Mucosa of stomach (tissue), 1 donor: Measurements from ENCODE around the gene DOK6.
"Not testable (repeated sequence)": the region's sequence is repeated elsewhere in the genome, so short reads cannot be mapped to it uniquely, and the experiment has no call there.

Experiments
- H3K27me3 ChIP-seq: one replicate; pipeline ENCODE4 v1.7.0; 2013; ENCODE audit warnings: mild to moderate bottlenecking, low read length; ENCODE audit not compliant: control insufficient read depth, insufficient read depth
- H3K36me3 ChIP-seq: one replicate; pipeline ENCODE4 v1.7.0; 2013; ENCODE audit warnings: low read length; ENCODE audit not compliant: control insufficient read depth, insufficient read depth
- H3K4me1 ChIP-seq: one replicate; pipeline ENCODE4 v1.7.0; 2013; ENCODE audit warnings: mild to moderate bottlenecking, low read length; ENCODE audit not compliant: control insufficient read depth, insufficient read depth
- H3K4me3 ChIP-seq: one replicate; pipeline ENCODE4 v1.7.0; 2013; ENCODE audit warnings: low read length
- H3K9ac ChIP-seq: one replicate; pipeline ENCODE4 v1.7.0; 2013; ENCODE audit warnings: mild to moderate bottlenecking, low read length, moderate library complexity
- H3K9me3 ChIP-seq: one replicate; pipeline ENCODE4 v1.7.0; 2013; ENCODE audit warnings: mild to moderate bottlenecking, low read length, moderate library complexity; ENCODE audit not compliant: control insufficient read depth
- donor health status: Pancreatic carcinoma.

DOK6 gene

GRCh38 chr18:69636529-69637301 is 236.0 kb downstream of the DOK6 start:
- no peaks in the 10 kb centered on the region for H3K4me1 ChIP-seq
- H3K9ac ChIP-seq = no peak overlapping the region
- no peaks in the 10 kb centered on the region for H3K9me3 ChIP-seq
- H3K36me3 ChIP-seq = no peaks in the 10 kb centered on the region
- H3K27me3 ChIP-seq = no peaks in the 10 kb centered on the region
- H3K4me3 ChIP-seq = no peak overlapping the region

- no peaks in the 10 kb centered on the region for H3K36me3 ChIP-seq
- no peak overlapping the region for H3K4me3 ChIP-seq
- no peaks in the 10 kb centered on the region for H3K27me3 ChIP-seq
- no peaks in the 10 kb centered on the region for H3K4me1 ChIP-seq
- no peak overlapping the region for H3K9ac ChIP-seq
- no peaks in the 10 kb centered on the region for H3K9me3 ChIP-seq
Measured at GRCh38 chr18:69638056-69638455, 237.4 kb downstream of the DOK6 start.

GRCh38 chr18:69647702-69648101 is 247.0 kb downstream of the DOK6 start:
- Histone ChIP-seq H3K9ac (no peak overlapping the region), H3K9me3 (no peaks in the 10 kb centered on the region), H3K36me3 (no peaks in the 10 kb centered on the region), H3K4me1 (no peaks in the 10 kb centered on the region), H3K4me3 (no peak overlapping the region), H3K27me3 (no peaks in the 10 kb centered on the region)

GRCh38 chr18:69648486-69648885 is 247.8 kb downstream of the DOK6 start:
- H3K27me3 ChIP-seq = no peaks in the 10 kb centered on the region
- H3K4me3 ChIP-seq = no peak overlapping the region
- H3K36me3 ChIP-seq = no peaks in the 10 kb centered on the region
- no peaks in the 10 kb centered on the region for H3K4me1 ChIP-seq
- no peak overlapping the region for H3K9ac ChIP-seq
- no peaks in the 10 kb centered on the region for H3K9me3 ChIP-seq

GRCh38 chr18:69649684-69650083 is 249.0 kb downstream of the DOK6 start:
- H3K27me3 ChIP-seq = no peaks in the 10 kb centered on the region
- H3K4me1 ChIP-seq = no peaks in the 10 kb centered on the region
- H3K36me3 ChIP-seq = no peaks in the 10 kb centered on the region
- no peak overlapping the region for H3K9ac ChIP-seq
- H3K9me3 ChIP-seq = no peaks in the 10 kb centered on the region
- no peak overlapping the region for H3K4me3 ChIP-seq

GRCh38 chr18:69651243-69651642 is 250.6 kb downstream of the DOK6 start:
- Histone ChIP-seq H3K27me3 (no peaks in the 10 kb centered on the region), H3K9ac (no peak overlapping the region), H3K9me3 (no peaks in the 10 kb centered on the region), H3K4me1 (no peaks in the 10 kb centered on the region), H3K4me3 (no peak overlapping the region), H3K36me3 (no peaks in the 10 kb centered on the region)

- Histone ChIP-seq H3K36me3 (no peaks in the 10 kb centered on the region), H3K9me3 (no peaks in the 10 kb centered on the region), H3K9ac (no peak overlapping the region), H3K27me3 (no peaks in the 10 kb centered on the region), H3K4me1 (no peaks in the 10 kb centered on the region), H3K4me3 (no peak overlapping the region)
Measured at GRCh38 chr18:69655816-69656215, 255.1 kb downstream of the DOK6 start.

GRCh38 chr18:69658103-69658502 is 257.4 kb downstream of the DOK6 start:
- H3K9me3 ChIP-seq = no peaks in the 10 kb centered on the region
- no peak overlapping the region for H3K4me3 ChIP-seq
- H3K27me3 ChIP-seq = no peaks in the 10 kb centered on the region
- H3K36me3 ChIP-seq = no peaks in the 10 kb centered on the region
- H3K4me1 ChIP-seq = no peaks in the 10 kb centered on the region
- no peak overlapping the region for H3K9ac ChIP-seq

GRCh38 chr18:69658685-69659084 is 258.0 kb downstream of the DOK6 start:
- Histone ChIP-seq H3K27me3 (no peaks in the 10 kb centered on the region), H3K4me1 (no peaks in the 10 kb centered on the region), H3K36me3 (no peaks in the 10 kb centered on the region), H3K9me3 (no peaks in the 10 kb centered on the region), H3K9ac (no peak overlapping the region), H3K4me3 (no peak overlapping the region)

GRCh38 chr18:69659142-69659651 is 258.5 kb downstream of the DOK6 start:
- no peaks in the 10 kb centered on the region for H3K4me1 ChIP-seq
- H3K9me3 ChIP-seq = no peaks in the 10 kb centered on the region

GRCh38 chr18:69662090-69662489 is 261.4 kb downstream of the DOK6 start:
- H3K9me3 ChIP-seq, H3K4me1 ChIP-seq, H3K4me3 ChIP-seq, H3K36me3 ChIP-seq, H3K27me3 ChIP-seq, H3K9ac ChIP-seq: not testable (repeated sequence)

More at GRCh38 chr18:69659142-69659651, 258.5 kb downstream of the DOK6 start:
- H3K9ac ChIP-seq = no peak overlapping the region
- H3K4me3 ChIP-seq = no peak overlapping the region
- H3K27me3 ChIP-seq = no peaks in the 10 kb centered on the region
- no peaks in the 10 kb centered on the region for H3K36me3 ChIP-seq

- Histone ChIP-seq H3K27me3 (no peaks in the 10 kb centered on the region), H3K4me1 (no peaks in the 10 kb centered on the region), H3K9me3 (no peaks in the 10 kb centered on the region), H3K36me3 (no peaks in the 10 kb centered on the region), H3K9ac (no peak overlapping the region), H3K4me3 (no peak overlapping the region)
Measured at GRCh38 chr18:69664399-69664798, 263.7 kb downstream of the DOK6 start.
